Esophagus squamous epithelium (tissue), 5 donors: ENCODE measurements around the gene ARPC1B. TPM values are rescaled to one million over a fixed set of nuclear protein-coding genes. Genes with fewer than 3 reads are reported as not detected.

Experiments used
- DNase-seq: peaks from one replicate; lab custom pipeline; 2025; lab: John Stamatoyannopoulos, UW
- H3K27ac ChIP-seq, 4 donors: fragments of 200-600 bp; sonication (generic); one replicate each; pipeline ENCODE4 v1.5.1; 2016 to 2019; ENCODE audit warnings: mild to moderate bottlenecking in 1 of 4
- H3K27me3 ChIP-seq, 4 donors: fragments of 200-600 bp; sonication (generic); 1 replicate in 3 of 4; 2 replicates in 1 of 4; pipeline versions ENCODE4 v1.5.1 to v1.6.0; 2017 to 2021; ENCODE audit warnings: antibody characterized with exemption in 1 of 4
- H3K36me3 ChIP-seq, 3 donors: fragments of 200-600 bp; sonication (generic); one replicate each; pipeline ENCODE4 v1.5.1; 2016 to 2019
- H3K4me1 ChIP-seq, 3 donors: fragments of 200-600 bp; sonication (generic); one replicate each; pipeline ENCODE4 v1.5.1; 2017 to 2019
- H3K4me3 ChIP-seq, 4 donors: fragments of 200-600 bp; sonication (generic); 1 replicate in 3 of 4; 2 replicates in 1 of 4; pipeline ENCODE4 v1.5.1; 2016 to 2019; ENCODE audit warnings: mild to moderate bottlenecking in 2 of 4, moderate library complexity in 1 of 4
- H3K9me3 ChIP-seq, 3 donors: fragments of 200-600 bp; sonication (generic); one replicate each; pipeline ENCODE4 v1.5.1; 2016 to 2019
- CTCF ChIP-seq, 6 experiments: fragments of 450-650 bp in 4 of 6; fragments of 200-600 bp in 2 of 6; sonication (generic) in 2 of 6; IDR thresholded peaks; one replicate each; pipeline ENCODE4 v1.5.1; 2016 to 2019; ENCODE audit warnings: antibody characterized with exemption in 6 of 6, mild to moderate bottlenecking in 4 of 6, moderate library complexity in 4 of 6
- POLR2A ChIP-seq, 4 donors: fragments of 450-650 bp; IDR thresholded peaks; one replicate each; pipeline ENCODE4 v1.6.1; 2017; ENCODE audit warnings: antibody characterized with exemption in 4 of 4, mild to moderate bottlenecking in 4 of 4, moderate library complexity in 3 of 4
- WGBS, 2 donors: methylation state at CpG; one replicate each; pipeline ENCODE4 v1.1.5; 2018; 5-methylcytosine and 5-hydroxymethylcytosine counted together
- intact Hi-C: fragments of 100-400 bp; cut with DNase I; formaldehyde crosslinking; loops from one replicate; pipeline ENCODE4 v1.15.0; 2022
- total RNA-seq, 4 donors: library from RNA; depleted of rRNA; stranded (reverse); fragments of >200 nt; gene quantifications; one replicate each; pipeline ENCODE4 v1.1.0, GENCODE V29; 2016
- donor health status: DM: yes; HTN: yes; CAD: no.

Gene ARPC1B
- total RNA-seq, 4 donors from 2014 or later, result 27.9 to 166 (median 128) TPM

DNA sequence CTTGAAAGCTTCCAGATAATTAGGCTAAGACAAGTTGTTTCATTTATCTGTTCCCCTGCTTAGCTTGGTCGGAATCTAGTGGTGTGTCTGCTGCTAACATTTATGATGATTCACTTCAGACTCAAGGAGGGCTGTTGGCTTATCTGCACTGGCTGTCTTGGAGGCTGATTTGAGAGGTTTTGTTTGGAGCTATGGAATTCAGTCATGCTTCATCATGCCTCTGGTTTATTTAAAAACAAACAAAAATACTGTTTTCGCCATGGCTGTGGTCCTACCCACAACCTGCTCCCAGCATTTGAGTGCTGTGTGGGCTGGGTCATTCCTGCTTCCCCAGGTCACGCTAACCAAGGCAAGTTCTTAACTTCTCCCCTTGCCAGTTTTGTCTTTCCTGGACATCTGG lies 11.7 kb upstream of the ARPC1B start:
- WGBS, 2 donors, result 76 to 83% methylated on average over 3 of the region's 3 CpGs
- DNase-seq, result no peak

GRCh38 chr7:99363286-99363685 lies 11.2 kb upstream of the ARPC1B start:
- TF ChIP-seq CTCF (IDR thresholded peaks at IDR 0.05), result no peak
- TF ChIP-seq POLR2A (IDR thresholded peaks at IDR 0.05), result no peak
- no peak for DNase-seq
- 86 to 92% methylated on average over 5 of the region's 5 CpGs for WGBS, 2 donors
- Histone ChIP-seq H3K27ac (no peak overlapping the region), H3K4me3 (no peak overlapping the region), H3K36me3 (peaks cover 16 to 97% (median 68%) of the 10 kb centered on the region in 3 donors), H3K9me3 (no peaks in the 10 kb centered on the region), H3K4me1 (peaks cover 0 to 14% (median 0%) of the 10 kb centered on the region in 3 donors), H3K27me3 (no peaks in the 10 kb centered on the region)
- intact Hi-C loops, result no loop called here

More for the DNA sequence above, 11.7 kb upstream of the ARPC1B start:
- intact Hi-C loops, result no loop called here
- TF ChIP-seq POLR2A (IDR thresholded peaks at IDR 0.05) (no peak), CTCF (IDR thresholded peaks at IDR 0.05) (no peak)
- H3K4me3 ChIP-seq, result no peak overlapping the region
- H3K4me1 ChIP-seq, result peaks cover 0 to 14% (median 0%) of the 10 kb centered on the region in 3 donors
- H3K27me3 ChIP-seq, result no peaks in the 10 kb centered on the region
- no peak overlapping the region for H3K27ac ChIP-seq
- no peaks in the 10 kb centered on the region for H3K9me3 ChIP-seq
- peaks cover 20 to 100% (median 72%) of the 10 kb centered on the region in 3 donors for H3K36me3 ChIP-seq

- no peak for DNase-seq
- no peaks in the 10 kb centered on the region for H3K27me3 ChIP-seq
- peak overlapping the region in 2 of 4 donors; percentile 2 to 62 for H3K27ac ChIP-seq
- H3K4me3 ChIP-seq, result no peak overlapping the region
- peaks cover 0 to 79% (median 49%) of the 10 kb centered on the region in 3 donors for H3K36me3 ChIP-seq
- peak; percentile 55 to 73 (median 60) for TF ChIP-seq CTCF (IDR thresholded peaks at IDR 0.05)
- TF ChIP-seq POLR2A (IDR thresholded peaks at IDR 0.05), result no peak
- intact Hi-C loops, result loop anchor here (5.0 kb wide), 1 partner anchor 47 kb away; no protein-coding TSS in a partner anchor
- WGBS, 2 donors, result 72 to 81% methylated on average over 15 to 17 of the region's 17 CpGs
- peaks cover 0 to 30% (median 0%) of the 10 kb centered on the region in 3 donors for H3K4me1 ChIP-seq
- H3K9me3 ChIP-seq, result no peaks in the 10 kb centered on the region
These were observed 9.0 kb upstream of the ARPC1B start for GRCh38 chr7:99365318-99366141.

DNA sequence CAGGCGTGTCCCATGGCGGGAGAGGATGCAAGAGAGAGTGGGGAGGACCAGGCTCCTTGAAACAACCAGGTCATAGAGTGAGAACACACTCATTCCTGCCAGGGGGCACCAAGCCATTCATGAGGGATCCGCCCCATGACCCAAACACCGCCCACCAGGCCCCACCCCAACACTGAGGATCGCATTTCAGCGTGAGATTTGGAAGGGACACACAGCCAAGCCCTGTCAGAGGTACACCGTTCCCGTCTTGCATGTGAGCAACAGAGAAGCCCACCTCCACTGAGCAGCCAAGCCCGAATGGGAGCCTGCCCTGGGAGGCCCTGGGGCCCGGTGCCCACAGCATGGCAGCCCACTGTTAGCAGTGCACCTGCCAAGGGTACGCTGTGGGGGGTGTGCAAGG lies 7.9 kb upstream of the ARPC1B start:
- Histone ChIP-seq H3K36me3 (peaks cover 0 to 68% (median 43%) of the 10 kb centered on the region in 3 donors), H3K27me3 (no peaks in the 10 kb centered on the region), H3K4me3 (no peak overlapping the region), H3K27ac (peak overlapping the region in 2 of 4 donors; percentile 25 to 62), H3K4me1 (peaks cover 0 to 30% (median 0%) of the 10 kb centered on the region in 3 donors), H3K9me3 (no peaks in the 10 kb centered on the region)
- no peak for DNase-seq
- WGBS, 2 donors, result 68 to 82% methylated on average over 9 to 11 of the region's 11 CpGs
- intact Hi-C loops, result loop anchor here (5.0 kb wide), 1 partner anchor 46 kb away; no protein-coding TSS in a partner anchor
- TF ChIP-seq POLR2A (IDR thresholded peaks at IDR 0.05), result no peak
- TF ChIP-seq CTCF (IDR thresholded peaks at IDR 0.05), result no peak
